ENCODE results near the gene MBP.

The MBP gene

GRCh38 chr18:76986406-76986805 is 146.2 kb downstream of the MBP start:
- no peak for DNase-seq (ENCODE audit: low read depth)

GRCh38 chr18:76985951-76986236 is 146.7 kb downstream of the MBP start:
- no peak for DNase-seq (ENCODE audit: low read depth)

DNA sequence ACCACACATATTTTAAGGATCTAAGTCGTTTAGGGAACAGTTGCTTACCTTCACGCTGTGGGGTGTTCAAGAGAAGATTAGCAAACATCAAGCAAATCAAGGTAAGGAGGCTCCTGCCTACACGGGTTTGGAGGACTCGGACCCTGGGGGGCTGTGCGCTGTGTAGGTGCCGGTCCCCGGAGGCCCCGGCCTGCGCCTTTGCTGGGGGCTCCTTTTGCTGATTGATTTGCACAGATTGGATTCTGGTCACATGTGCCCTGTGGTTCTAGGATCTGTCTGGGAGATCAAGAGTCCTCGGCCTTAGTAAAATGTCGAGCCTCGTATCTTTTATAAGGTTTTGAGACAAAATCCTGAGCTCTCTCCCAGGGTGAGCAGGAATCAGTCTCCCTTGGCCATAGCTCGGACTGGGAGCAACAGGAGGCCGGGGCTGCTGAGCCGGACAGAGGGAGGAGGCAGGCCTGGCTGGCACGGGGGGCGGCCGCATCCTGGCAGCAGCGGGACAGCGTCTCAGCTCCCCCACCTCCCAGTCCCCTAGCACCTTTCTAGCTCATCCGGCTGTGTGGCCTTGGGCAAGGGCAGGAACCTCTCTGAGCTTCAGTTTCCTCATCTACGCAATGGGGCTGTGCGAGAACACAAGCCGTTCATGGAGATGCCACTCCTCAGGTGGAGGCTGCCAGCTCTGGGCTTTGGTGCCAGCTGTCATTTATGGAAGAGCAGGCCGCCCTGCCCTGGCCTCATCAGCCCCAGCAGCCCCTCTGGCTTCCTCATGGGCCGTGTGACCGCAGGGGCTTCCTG is 147.2 kb downstream of the MBP start:
- no peak for DNase-seq (ENCODE audit: low read depth)

DNA sequence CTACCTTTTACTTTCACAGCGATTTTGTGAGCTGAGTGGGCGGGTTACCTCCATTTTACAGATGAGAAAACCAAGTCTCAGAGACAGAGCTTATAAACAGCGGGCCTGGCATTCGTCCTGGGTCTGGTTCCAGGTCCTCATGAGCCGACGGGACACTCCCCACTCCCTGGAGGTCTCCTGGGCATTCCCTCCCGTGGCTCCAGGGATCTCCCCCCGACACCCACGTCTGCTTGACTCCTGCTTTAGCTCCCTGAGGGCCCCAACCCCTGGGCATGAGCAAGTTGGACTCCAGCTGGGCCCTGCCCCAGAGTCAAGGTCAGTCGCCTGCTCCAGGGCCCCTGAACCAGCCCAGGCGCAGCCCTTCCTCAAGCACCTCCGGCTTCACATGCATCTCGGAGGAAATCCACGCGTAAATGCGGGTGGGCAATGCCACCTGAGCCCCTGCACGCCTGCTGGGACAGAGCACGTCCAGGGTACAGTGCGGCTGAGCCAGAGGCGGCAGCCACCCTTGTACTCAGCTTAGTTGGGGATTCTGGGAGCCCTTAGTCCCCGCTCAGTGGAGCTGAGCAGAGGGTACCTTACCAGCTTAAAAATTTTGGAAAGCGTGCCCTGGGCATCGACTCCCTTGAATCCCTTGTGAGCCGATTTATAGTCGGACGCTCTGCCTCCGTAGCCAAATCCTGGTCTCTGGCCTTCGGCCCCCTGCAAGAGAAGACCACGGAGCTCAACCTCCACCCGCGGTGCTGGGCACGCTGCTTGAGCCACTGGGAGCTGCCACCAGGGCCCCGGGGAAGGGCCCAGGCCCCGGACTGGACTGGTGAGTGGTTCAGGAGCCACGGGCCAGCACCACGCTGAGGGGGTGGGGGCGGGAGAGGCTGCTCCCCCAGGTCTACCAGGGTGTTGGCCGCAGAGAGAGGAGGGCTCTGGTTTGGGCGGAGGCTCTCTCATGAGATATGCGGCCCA is 148.1 kb downstream of the MBP start:
- no peak for DNase-seq (ENCODE audit: low read depth)

DNA sequence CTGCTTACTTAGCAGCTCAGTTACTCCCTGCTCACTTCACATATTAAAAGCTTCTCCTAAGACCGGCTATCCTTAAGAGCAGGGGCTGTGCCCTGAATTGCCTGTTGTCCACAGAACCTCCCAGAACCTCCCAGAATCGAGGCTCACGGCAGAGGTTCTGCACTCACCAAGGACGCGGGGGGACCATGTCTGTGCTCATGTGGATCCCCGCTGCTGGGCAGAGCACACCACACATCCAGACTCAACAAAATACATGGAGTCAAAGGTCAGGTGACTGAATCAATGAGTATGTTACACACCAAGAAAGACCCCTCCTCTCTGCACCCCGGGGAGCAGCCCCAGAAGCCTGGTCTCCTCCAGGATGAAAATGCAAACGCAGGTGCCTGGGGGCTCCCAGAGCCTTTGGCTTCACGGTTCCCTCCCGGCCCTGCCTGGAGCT is 149.0 kb downstream of the MBP start:
- no peak for DNase-seq (ENCODE audit: low read depth)

GRCh38 chr18:76982841-76983583 is 149.6 kb downstream of the MBP start:
- peak; percentile 75 for DNase-seq (ENCODE audit: low read depth)

DNA sequence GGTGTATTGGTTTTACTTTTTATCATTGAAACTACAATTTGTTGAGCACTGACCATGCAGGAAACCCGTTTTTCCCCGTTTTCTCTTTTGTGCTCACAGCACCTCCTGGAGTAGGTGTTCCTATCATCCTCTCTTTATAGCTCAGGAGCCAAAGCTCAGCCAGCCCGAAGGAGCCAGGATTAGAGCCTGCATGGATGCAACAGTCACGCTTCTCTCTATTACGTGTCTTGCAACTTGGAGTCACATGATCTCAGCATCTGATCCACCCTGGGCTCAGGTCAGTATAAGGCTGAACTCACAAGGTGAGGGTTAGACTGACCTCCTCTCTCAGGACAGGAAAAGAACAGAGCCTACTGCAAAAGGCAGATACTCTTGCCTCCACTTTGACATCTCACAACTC is 150.5 kb downstream of the MBP start:
- DNase-seq (ENCODE audit: low read depth), result no peak

DNA sequence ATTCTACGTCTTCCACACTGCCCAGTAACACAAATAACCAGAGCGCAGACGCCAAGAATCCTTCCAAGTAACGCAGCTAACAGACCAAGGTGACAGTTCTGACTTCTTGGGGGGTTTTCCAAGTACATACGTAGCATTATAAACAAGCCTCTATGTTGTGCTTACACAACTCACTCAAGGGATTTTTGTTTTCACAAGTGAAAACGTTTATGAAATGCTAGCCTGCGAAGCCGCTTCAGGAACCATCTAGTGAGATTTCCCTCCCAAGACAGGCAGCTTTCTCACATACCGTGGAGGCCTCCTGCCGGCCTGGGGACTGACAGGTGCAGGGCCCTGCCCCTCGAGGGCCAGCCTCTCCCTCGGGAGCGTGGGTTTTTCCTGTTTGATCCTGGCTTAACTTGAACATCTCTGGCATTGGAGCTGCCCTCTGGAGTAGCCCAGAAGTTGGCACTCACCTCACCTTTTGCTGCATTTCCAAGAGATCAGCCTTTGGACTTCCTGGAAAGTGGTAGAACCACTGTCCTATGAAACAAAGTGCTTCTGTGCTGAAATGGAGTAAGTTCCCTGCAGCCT is 151.1 kb downstream of the MBP start:
- no peak for DNase-seq (ENCODE audit: low read depth)

DNA sequence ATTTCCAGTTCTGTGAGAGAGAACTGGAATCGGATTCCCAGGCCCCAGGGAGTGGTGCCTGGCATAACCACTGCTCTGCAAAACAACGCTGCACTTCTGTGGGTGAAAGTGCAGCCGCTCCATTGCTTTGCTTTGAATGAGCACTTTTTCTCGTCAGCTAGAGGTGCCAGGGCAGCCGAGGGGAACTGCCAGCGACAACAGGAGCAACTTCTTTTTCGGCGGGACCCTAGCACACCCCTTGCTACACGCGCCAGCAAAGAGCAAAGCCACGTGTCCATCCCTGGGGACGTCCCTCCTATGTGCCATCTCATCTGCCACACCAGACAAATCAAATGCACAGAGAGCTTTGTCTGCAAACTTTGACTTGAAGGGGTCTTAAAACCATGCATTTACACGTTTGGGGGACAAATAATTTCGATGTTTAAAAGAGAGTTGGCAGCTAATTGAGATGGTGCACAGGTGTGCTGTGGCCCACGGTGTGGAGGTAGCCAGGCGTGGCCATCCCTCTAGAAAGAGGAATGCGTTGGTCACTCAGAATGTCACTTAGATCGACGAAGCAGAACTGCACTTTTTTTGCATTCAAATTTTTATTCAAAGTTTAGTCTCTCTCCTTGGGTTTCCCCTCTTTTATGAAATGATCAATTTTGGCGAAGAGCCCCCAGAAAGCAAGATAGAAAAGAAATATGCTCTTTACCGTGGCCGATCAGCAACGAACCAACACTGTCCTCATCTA is 151.8 kb downstream of the MBP start:
- DNase-seq (ENCODE audit: low read depth), result no peak

DNA sequence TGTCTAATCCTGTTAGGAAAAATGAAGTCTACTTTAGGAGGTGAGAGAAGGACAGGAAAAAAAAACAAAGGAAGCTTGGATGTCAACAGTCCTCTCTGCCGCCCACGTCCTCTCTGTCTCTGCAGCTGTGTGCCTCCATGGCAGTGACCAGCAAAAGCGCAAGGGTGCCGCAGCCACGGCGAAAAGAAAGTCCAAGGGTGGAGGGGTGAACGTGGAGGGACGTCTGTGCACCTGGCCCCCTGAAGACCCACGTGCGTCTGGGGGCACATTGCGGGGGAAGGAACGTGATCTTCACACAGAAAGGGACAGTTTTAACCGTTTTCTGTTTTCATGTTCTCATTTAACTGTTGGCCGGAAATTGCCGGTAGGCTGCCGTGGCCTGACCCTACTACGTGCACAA is 152.7 kb downstream of the MBP start:
- DNase-seq (ENCODE audit: low read depth), result no peak

DNA sequence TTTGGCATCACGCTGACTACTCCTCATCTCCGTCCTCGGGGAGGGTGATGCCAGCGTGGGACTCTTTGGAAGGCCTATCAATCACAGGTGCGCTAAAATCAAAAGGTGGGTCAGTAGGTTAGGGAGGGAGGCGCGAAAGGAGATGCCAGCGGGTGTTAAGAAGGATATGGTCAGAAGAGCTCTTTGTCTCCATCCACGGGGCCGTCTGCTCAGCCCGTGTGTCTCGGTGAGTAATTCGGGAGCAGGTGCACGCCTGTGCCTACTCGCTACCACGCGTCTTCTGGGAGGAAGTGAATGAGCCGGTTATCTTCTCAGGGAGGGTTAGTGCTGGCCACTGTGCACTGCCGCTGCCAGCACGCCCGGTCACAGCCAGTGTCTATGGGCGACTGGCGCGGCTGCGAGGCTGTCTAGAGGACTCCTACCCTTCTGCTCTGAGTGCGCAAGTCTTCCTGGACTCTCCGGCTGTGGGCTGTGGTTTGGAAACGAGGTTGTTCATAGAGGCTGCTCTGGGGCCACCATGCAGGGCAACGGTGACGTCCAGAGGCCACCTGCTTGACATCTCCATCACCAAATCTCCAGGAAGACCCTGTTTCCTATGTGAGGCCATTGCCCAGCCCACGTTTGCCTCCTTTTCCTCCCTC is 153.4 kb downstream of the MBP start:
- no peak for DNase-seq (ENCODE audit: low read depth)

- no peak for DNase-seq (ENCODE audit: low read depth)
Observed at GRCh38 chr18:76978616-76979015, 154.0 kb downstream of the MBP start.

GRCh38 chr18:76977684-76978232 is 154.8 kb downstream of the MBP start:
- DNase-seq (ENCODE audit: low read depth), result no peak

DNA sequence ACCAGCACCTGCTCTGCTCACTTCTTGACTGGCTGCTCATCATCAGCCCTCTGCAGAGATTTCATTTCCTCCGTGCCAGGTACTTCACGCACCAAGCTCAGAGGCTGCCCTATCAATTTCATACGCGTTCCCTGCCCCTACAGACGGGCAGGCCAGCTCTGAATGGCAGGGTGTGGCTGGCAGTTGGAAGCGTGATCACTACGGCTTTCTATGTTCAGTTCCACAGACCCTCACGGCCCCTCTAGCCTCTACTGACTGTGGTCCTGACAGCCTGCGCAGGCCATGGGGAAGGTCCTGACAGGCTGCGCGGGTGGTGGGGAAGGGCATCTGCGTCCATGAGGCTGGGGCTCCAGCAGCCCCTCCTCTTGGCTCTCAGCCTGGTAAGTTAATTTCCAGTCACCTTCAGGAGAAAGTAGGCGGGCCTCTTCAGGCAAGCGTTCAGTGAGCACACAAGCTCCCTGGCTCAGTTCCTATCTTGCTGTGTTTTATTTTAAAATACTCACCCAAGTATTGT is 155.4 kb downstream of the MBP start:
- DNase-seq (ENCODE audit: low read depth), result no peak

DNA sequence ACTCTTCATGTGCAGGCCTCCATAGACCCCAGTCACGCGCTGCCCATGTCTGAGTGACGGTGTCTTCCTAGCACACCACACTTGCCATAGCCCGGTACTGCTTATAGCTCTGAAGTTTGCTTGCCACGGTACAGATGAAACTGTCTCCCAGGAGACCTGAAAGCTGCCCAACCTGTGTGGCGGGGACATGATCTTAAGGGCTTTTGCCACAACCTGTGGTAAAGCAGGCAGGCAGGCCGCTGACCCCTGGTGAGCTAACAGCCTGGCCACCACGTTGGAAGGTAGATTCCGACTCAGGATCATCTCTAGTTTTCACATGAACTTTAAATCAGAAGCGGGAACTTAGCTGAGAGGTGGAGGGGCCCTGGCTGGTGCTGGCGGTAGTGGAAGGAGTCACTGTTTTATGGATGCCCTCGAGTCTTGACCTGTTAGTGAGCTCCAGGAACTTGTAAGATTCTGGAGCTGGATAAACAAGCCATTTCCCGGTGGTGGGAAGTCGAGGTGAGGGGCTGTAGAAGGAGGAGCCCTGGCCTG is 156.9 kb downstream of the MBP start:
- no peak for DNase-seq (ENCODE audit: low read depth)

GRCh38 chr18:76974386-76974785 is 158.2 kb downstream of the MBP start:
- DNase-seq (ENCODE audit: low read depth), result no peak

- DNase-seq (ENCODE audit: low read depth), result no peak
Observed at GRCh38 chr18:76973520-76974266, 158.9 kb downstream of the MBP start.

DNA sequence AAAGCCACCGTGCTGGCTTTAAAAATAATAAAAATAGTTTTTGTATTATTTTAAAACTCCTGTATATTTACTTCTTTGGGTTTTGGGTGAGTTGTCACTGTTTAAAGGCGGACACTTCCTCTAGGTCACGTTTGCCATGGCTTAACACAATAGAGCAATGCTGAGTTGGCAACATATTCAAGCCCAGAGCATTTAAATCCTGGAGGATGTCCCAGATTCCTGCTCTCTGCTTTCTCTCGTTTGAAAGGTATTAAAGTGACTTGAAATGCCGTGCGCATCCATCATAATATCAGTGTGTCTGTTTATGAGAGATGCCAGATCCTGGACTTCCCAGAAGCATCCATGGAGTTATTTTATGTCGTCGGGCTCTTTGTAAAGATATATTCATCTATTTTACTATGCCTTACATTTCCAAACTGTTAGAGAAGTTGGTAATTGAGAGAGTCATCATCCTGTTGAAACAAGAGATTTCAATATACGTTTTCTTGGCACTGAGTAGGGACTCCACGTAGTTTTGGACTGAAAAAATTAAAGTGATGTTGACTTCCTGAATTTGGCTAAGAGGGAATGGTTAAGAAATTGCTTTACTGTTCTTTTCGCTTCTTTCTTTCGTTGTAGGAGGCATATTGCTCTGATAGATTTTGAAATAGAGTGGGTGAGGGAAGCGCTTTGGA is 159.6 kb downstream of the MBP start:
- DNase-seq (ENCODE audit: low read depth), result no peak

GRCh38 chr18:76972241-76972640 is 160.3 kb downstream of the MBP start:
- DNase-seq (ENCODE audit: low read depth), result no peak
